NOMO-1 treated with dmso at 0.1 percent for 144 hours (cell line): ENCODE data around the gene PKNOX2.

Experiments
- DNase-seq: peaks from one replicate; lab custom pipeline; 2025; ENCODE audit not compliant: unreplicated experiment; lab: John Stamatoyannopoulos, UW

The PKNOX2 gene

GRCh38 chr11:125281831-125282595 lies 117.5 kb downstream of the PKNOX2 start:
- DNase-seq, result no peak

DNA sequence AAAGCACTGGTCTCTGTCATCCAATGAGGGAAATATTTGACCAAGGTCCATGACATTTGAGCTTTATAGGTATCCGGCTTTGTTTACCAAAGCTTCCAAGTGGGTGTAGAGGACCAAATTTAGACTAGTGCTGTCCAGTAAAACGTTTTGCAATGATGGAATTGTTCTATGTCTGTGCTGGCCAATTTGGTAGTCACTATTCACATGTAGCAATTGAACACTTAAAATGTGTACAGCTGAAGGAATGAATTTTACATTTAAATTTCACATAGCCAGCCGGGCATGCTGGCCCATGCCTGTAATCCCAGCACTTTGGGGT lies 118.0 kb downstream of the PKNOX2 start:
- no peak for DNase-seq

GRCh38 chr11:125284245-125284850 lies 119.8 kb downstream of the PKNOX2 start:
- DNase-seq, result no peak

DNA sequence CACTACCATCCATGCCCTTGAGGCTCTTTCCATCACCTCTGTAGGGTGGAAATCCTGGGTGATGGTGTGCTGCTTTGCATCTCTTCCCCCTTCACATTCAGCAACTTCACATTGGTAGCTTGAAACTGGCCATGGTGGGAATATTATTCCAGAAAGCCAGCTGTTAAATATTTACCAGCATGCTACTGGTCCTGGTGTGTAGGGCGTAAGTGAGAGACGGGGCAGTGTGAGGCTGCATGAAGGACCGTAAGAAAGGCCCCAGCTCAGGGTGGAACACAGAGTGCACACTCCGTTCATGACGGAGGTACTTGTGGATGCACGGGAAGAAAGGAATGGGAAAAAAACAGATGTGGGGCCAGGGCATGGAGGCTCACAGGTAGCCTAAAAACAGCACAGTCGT lies 121.3 kb downstream of the PKNOX2 start:
- no peak for DNase-seq

- no peak for DNase-seq
Measured at GRCh38 chr11:125286486-125286885, 121.9 kb downstream of the PKNOX2 start.

GRCh38 chr11:125287491-125288210 lies 123.1 kb downstream of the PKNOX2 start:
- no peak for DNase-seq

- DNase-seq, result peak; percentile 27
Measured at GRCh38 chr11:125289419-125290098, 125.0 kb downstream of the PKNOX2 start.

GRCh38 chr11:125290263-125290662 lies 125.7 kb downstream of the PKNOX2 start:
- DNase-seq, result no peak

- no peak for DNase-seq
Measured at GRCh38 chr11:125292100-125292499, 127.5 kb downstream of the PKNOX2 start.

- DNase-seq, result no peak
Measured at GRCh38 chr11:125293596-125293995, 129.0 kb downstream of the PKNOX2 start.

GRCh38 chr11:125295931-125296330 lies 131.4 kb downstream of the PKNOX2 start:
- no peak for DNase-seq

DNA sequence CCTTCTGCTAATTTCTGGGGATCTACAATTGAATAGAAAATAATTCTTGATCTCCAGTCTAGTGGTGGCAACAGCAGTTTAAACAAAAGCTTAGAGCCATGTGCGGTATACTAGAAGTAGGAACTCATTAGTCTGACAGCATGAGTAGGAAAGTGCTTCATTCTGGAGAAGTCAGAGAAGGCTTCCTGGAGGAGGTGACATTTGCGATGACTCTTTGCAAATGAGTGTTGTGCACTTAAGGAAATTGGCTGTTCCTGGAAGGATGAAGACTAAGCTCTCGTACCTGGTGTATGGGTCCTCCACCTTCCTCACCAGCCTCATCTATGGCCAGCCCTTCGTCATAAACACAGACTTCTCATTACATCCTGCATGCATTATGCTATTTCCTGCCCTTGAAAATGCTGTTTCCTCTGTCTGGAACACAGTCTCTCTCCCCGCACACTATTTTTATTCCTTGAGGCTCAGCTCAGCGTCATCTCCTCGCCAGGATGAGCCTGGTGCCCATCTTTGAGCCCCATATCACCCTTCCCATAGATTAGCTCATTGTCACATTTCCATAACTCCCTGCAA lies 132.9 kb downstream of the PKNOX2 start:
- no peak for DNase-seq

DNA sequence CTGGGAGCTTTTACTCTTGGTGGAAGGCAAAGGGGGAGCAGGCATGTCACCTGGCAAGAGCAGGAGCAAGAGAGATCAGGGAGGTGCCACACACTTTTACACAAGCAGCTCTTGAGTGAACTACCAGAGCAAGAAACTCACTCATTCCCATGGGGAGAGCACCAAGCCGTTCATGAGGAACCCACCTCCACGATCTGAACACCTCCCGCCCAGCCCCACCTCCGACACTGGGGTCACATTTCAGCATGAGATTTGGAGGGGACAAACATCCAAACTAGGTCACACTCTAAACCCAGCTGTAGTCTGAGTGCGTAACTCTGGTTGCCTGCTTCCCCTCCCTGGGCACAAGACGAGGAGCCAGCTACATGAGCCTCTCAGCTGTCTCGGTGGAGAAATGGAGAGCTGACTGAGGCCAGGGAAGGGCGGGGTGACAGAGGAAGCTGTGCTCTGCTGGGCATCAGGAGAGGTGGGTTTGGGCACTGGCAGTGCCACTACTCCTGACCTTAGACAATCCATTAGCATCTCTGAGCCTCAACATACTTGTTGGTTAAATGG lies 134.6 kb downstream of the PKNOX2 start:
- no peak for DNase-seq

GRCh38 chr11:125299821-125300220 lies 135.3 kb downstream of the PKNOX2 start:
- no peak for DNase-seq

DNA sequence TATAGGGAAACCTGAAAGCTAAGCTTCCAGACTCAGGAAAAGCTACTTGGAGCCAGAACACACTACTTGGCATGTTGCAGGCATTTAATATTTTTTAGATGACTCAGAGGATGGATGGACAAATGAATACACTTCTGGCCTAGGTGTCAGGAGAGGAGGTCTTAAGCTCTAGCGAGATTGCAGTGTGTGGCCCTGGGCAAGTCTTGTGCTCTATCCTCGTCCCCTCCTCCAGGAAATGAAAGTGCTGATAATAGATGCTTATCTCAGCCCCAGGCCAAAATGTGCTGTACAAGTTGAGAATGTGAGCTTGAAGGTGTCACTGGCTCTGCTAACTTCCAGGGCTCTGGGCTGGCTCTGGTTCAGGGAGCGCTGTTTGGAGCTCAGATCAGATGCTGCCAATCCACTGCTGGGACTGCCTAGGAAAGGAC lies 136.3 kb downstream of the PKNOX2 start:
- DNase-seq, result no peak

GRCh38 chr11:125301346-125301745 lies 136.8 kb downstream of the PKNOX2 start:
- no peak for DNase-seq

DNA sequence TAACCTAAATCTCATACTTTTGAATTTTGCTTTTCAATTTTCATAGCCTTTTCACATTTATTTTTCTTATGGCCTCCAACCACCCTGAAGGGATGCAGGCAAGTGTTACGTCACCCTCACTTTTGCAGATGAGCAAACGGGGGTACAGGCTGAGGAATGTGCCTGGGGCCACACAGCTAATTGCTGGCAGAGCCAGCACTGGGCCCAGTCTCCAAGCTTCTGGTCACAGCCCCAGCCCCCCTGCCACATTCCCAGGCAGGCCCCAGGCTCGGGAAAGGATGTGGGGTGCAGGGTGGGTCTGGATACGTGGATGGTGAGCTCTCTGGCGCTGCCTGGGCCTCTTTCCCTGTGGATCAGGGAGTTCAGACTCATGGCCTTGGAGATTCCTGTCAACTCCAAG lies 138.6 kb downstream of the PKNOX2 start:
- no peak for DNase-seq

GRCh38 chr11:125303694-125304093 lies 139.1 kb downstream of the PKNOX2 start:
- DNase-seq, result no peak

DNA sequence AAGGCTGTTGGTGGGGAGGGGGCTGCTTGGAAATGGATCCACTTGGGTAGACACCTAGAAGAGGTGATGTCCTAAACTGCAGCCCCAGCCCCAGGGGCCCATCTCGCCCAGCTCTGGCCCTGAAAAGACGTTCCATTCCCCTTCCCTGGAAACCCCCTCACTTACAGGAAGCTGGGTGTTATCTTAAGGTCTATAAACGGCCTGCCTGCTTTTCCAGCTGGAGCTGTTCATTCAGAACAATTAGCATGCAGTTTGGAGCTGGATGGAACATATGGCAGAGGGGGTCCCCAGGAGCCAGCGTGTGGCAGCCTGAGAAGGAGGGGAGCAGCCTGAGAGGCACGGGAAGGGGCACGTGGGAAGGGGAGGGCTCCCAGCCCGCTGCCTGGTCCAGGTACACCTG lies 139.6 kb downstream of the PKNOX2 start:
- no peak for DNase-seq

GRCh38 chr11:125304876-125305275 lies 140.3 kb downstream of the PKNOX2 start:
- DNase-seq, result no peak

DNA sequence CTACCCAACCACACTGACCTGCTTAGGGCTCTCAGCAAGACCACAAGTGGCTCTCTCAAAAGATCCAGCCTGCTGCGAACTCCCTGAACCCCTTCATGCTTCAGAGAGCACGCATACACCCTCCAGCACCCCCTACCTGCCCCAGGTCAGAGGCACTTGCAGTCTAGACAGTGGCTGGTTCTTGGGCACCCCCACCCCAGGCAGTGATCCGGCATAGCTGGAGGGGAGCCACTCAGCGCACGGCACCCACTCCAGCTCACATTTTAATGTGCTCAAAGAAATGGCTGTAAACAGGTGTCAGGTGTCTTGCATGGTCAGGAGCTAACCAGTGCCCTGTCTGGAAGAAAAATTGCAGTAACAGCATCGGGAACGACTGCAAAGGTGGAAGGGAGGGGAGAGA lies 140.8 kb downstream of the PKNOX2 start:
- no peak for DNase-seq
